ENCODE data around the gene NTNG1.

- TF ChIP-seq CTCF (IDR thresholded peaks at IDR 0.05) (no peak), POLR2A (IDR thresholded peaks at IDR 0.05) (no peak)
These were observed 212.0 kb downstream of the NTNG1 start for GRCh38 chr1:107352850-107353249.
